Neuron (in vitro differentiated cells): ENCODE results near the gene NAALADL2.
"Not testable (repeated sequence)": the region's sequence is repeated elsewhere in the genome, so short reads cannot be mapped to it uniquely, and the experiment has no call there.

Experiments used
- H2AFZ ChIP-seq: one replicate; pipeline ENCODE4 v1.6.1; 2013; ENCODE audit warnings: low read depth, mild to moderate bottlenecking, inconsistent platforms, low read length, moderate library complexity
- H3K27me3 ChIP-seq: one replicate; pipeline ENCODE4 v1.6.1; 2013; ENCODE audit warnings: low read length; ENCODE audit not compliant: insufficient read depth
- H3K36me3 ChIP-seq: one replicate; pipeline ENCODE4 v1.6.1; 2013; ENCODE audit warnings: low read length; ENCODE audit not compliant: insufficient read depth
- H3K4me1 ChIP-seq: one replicate; pipeline ENCODE4 v1.6.1; 2013; ENCODE audit warnings: low read length; ENCODE audit not compliant: insufficient read depth
- H3K4me3 ChIP-seq: 2 replicates; pipeline ENCODE4 v1.5.1; 2013; ENCODE audit warnings: mild to moderate bottlenecking, low read length, moderate library complexity
- H3K9me3 ChIP-seq: one replicate; pipeline ENCODE4 v1.6.1; 2013; ENCODE audit warnings: low read length

NAALADL2 gene

GRCh38 chr3:175456466-175456865 lies 597.3 kb downstream of the NAALADL2 start:
- no peaks in the 10 kb centered on the region for H3K27me3 ChIP-seq
- H3K36me3 ChIP-seq, result no peaks in the 10 kb centered on the region
- H2AFZ ChIP-seq, result no peak overlapping the region
- peaks cover 1% of the 10 kb centered on the region for H3K9me3 ChIP-seq
- no peak overlapping the region for H3K4me3 ChIP-seq
- no peaks in the 10 kb centered on the region for H3K4me1 ChIP-seq

DNA sequence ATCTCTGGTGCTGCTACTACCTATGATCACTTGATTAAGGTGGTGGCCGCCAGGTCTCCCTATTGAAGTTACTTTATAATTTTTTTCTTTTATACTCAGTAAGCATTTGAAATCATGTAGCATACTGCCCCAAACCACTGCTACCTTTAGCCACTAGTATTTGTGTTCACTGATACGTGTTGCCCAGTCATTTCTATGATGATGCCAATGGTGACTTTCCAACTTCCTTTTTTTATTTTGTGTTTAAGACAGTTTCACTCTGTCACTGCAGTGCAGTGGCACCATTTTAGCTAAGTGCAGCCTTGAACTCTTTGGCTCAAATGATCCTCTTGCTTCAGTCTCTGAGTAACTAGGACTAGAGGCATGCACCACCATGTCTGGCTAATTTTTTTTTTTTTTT lies 598.2 kb downstream of the NAALADL2 start:
- peaks cover 1% of the 10 kb centered on the region for H3K9me3 ChIP-seq
- no peaks in the 10 kb centered on the region for H3K27me3 ChIP-seq
- no peak overlapping the region for H3K4me3 ChIP-seq
- H2AFZ ChIP-seq, result no peak overlapping the region
- no peaks in the 10 kb centered on the region for H3K36me3 ChIP-seq
- H3K4me1 ChIP-seq, result no peaks in the 10 kb centered on the region

- H3K4me1 ChIP-seq, H2AFZ ChIP-seq, H3K4me3 ChIP-seq, H3K36me3 ChIP-seq, H3K27me3 ChIP-seq, H3K9me3 ChIP-seq: not testable (repeated sequence)
Measured at GRCh38 chr3:175460849-175461399, 601.8 kb downstream of the NAALADL2 start.

- H3K9me3 ChIP-seq, result peaks cover 1% of the 10 kb centered on the region
- H3K27me3 ChIP-seq, result no peaks in the 10 kb centered on the region
- no peak overlapping the region for H2AFZ ChIP-seq
- no peak overlapping the region for H3K4me3 ChIP-seq
- H3K36me3 ChIP-seq, result no peaks in the 10 kb centered on the region
- H3K4me1 ChIP-seq, result no peaks in the 10 kb centered on the region
Measured at GRCh38 chr3:175464362-175464761, 605.2 kb downstream of the NAALADL2 start.

DNA sequence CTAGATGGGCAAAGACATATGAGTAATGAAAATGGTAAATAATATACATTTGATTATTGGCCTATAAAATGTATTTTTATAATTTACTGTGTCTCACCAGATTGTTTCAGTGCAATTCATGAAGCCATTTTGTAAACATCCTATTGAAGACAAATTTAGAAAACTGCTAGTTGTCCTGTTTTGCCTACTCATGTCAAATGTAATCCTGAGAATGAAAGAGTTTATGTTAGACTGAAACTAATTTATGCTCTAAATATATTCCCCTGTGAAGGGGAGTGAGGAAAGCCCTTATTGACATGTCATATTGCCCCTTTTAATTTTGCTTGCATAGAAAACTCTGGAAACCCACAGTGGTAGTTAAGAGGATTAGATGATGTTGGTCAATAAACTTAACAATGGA lies 610.0 kb downstream of the NAALADL2 start:
- no peak overlapping the region for H2AFZ ChIP-seq
- H3K27me3 ChIP-seq, result no peaks in the 10 kb centered on the region
- no peaks in the 10 kb centered on the region for H3K9me3 ChIP-seq
- no peak overlapping the region for H3K4me3 ChIP-seq
- no peaks in the 10 kb centered on the region for H3K4me1 ChIP-seq
- no peaks in the 10 kb centered on the region for H3K36me3 ChIP-seq

GRCh38 chr3:175475765-175476164 lies 616.6 kb downstream of the NAALADL2 start:
- no peaks in the 10 kb centered on the region for H3K4me1 ChIP-seq
- no peaks in the 10 kb centered on the region for H3K9me3 ChIP-seq
- no peaks in the 10 kb centered on the region for H3K27me3 ChIP-seq
- H2AFZ ChIP-seq, result no peak overlapping the region
- H3K4me3 ChIP-seq, result no peak overlapping the region
- H3K36me3 ChIP-seq, result no peaks in the 10 kb centered on the region

DNA sequence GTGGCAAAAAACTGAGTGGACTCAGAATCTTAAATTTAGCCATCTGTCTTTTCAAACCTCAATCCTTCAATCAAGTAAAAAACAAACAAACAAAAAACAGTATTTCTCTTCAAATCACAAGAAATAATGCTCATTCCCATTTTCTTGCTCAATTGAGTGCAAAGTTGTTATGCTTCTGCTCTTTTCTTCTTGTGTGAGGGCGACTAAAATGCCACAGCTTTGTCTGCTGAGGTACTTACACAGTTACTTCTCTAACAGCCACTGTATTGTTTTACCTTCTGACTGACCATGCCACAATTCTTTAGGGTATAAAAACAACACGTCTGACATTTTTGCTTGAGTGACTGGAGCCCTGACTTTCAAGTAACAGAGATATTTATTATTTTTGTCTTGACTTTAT lies 617.4 kb downstream of the NAALADL2 start:
- H3K4me1 ChIP-seq, result no peaks in the 10 kb centered on the region
- H3K4me3 ChIP-seq, result no peak overlapping the region
- H3K9me3 ChIP-seq, result no peaks in the 10 kb centered on the region
- no peaks in the 10 kb centered on the region for H3K36me3 ChIP-seq
- H2AFZ ChIP-seq, result no peak overlapping the region
- H3K27me3 ChIP-seq, result no peaks in the 10 kb centered on the region

- H2AFZ ChIP-seq, result no peak overlapping the region
- no peaks in the 10 kb centered on the region for H3K9me3 ChIP-seq
- no peaks in the 10 kb centered on the region for H3K36me3 ChIP-seq
- H3K4me3 ChIP-seq, result no peak overlapping the region
- H3K27me3 ChIP-seq, result no peaks in the 10 kb centered on the region
- H3K4me1 ChIP-seq, result no peaks in the 10 kb centered on the region
Measured at GRCh38 chr3:175477651-175478224, 618.6 kb downstream of the NAALADL2 start.

- Histone ChIP-seq H3K9me3 (no peaks in the 10 kb centered on the region), H3K4me3 (no peak overlapping the region), H2AFZ (no peak overlapping the region), H3K36me3 (no peaks in the 10 kb centered on the region), H3K4me1 (no peaks in the 10 kb centered on the region), H3K27me3 (no peaks in the 10 kb centered on the region)
Measured at GRCh38 chr3:175478301-175478700, 619.2 kb downstream of the NAALADL2 start.

DNA sequence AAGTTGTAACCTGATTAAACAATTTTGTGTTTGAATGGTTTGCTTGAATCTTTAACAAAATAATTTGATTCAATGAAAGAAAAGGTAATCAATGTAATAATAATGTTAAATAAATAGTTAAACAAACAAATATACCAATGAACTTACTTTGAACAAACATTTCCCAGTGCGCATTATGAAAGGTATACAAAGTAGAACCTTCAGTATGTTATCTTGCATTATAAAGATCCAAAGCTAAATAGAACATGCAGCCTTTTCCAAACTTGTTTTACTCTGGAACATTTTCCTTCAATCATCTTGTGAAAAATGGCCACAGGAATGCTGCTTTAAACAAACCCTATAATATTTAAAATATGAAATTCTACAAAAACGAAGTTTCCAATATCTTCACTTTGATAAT lies 620.0 kb downstream of the NAALADL2 start:
- no peaks in the 10 kb centered on the region for H3K36me3 ChIP-seq
- no peak overlapping the region for H3K4me3 ChIP-seq
- H3K9me3 ChIP-seq, result no peaks in the 10 kb centered on the region
- no peaks in the 10 kb centered on the region for H3K4me1 ChIP-seq
- H2AFZ ChIP-seq, result no peak overlapping the region
- H3K27me3 ChIP-seq, result no peaks in the 10 kb centered on the region

- Histone ChIP-seq H3K27me3 (no peaks in the 10 kb centered on the region), H3K9me3 (no peaks in the 10 kb centered on the region), H3K36me3 (no peaks in the 10 kb centered on the region), H3K4me3 (no peak overlapping the region), H3K4me1 (no peaks in the 10 kb centered on the region), H2AFZ (no peak overlapping the region)
Measured at GRCh38 chr3:175479800-175480199, 620.7 kb downstream of the NAALADL2 start.

DNA sequence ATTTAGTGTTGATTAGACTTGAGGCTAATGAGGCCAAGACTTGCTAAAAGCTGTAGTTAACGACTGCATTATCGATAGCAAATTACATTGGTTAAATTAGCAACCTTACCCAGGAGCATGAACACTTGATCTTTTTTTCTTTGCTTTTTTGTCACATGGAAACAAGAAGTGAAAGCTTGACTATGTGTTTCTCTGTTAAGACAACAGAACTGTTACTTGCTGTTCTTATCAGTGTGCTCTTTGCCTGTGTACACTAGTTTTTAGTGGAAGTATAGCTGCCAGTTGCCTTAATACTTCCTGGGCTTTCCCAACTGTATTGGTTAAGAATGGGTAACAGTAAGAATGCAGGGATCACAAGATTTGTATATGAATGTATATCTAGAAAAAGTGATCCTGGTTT lies 625.5 kb downstream of the NAALADL2 start:
- H2AFZ ChIP-seq, result no peak overlapping the region
- no peaks in the 10 kb centered on the region for H3K27me3 ChIP-seq
- no peaks in the 10 kb centered on the region for H3K36me3 ChIP-seq
- no peak overlapping the region for H3K4me3 ChIP-seq
- no peaks in the 10 kb centered on the region for H3K9me3 ChIP-seq
- no peaks in the 10 kb centered on the region for H3K4me1 ChIP-seq

DNA sequence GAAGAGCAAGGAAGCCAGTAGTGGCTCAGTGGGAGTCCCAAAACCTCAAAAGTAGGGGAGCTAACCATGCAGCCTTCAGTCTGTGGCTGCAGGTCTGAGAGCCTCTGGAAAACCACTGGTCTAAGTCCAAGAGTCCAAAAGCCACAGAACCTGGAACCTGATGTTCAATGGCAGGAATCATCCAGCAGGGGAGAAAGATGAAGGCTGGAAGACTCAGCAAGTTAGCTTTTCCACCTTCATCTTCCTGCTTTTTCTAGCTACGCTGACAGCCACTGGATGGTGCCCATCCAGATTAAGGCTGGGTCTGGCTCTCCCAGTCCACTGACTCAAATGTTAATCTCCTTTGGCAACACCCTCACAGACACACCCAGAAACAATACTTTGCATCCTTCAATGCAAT lies 626.3 kb downstream of the NAALADL2 start:
- H3K4me3 ChIP-seq, result no peak overlapping the region
- no peaks in the 10 kb centered on the region for H3K27me3 ChIP-seq
- no peaks in the 10 kb centered on the region for H3K36me3 ChIP-seq
- H2AFZ ChIP-seq, result no peak overlapping the region
- H3K4me1 ChIP-seq, result no peaks in the 10 kb centered on the region
- no peaks in the 10 kb centered on the region for H3K9me3 ChIP-seq

GRCh38 chr3:175486255-175486654 lies 627.1 kb downstream of the NAALADL2 start:
- no peak overlapping the region for H2AFZ ChIP-seq
- no peaks in the 10 kb centered on the region for H3K9me3 ChIP-seq

More at GRCh38 chr3:175486255-175486654, 627.1 kb downstream of the NAALADL2 start:
- Histone ChIP-seq H3K4me3 (no peak overlapping the region), H3K27me3 (no peaks in the 10 kb centered on the region), H3K36me3 (no peaks in the 10 kb centered on the region), H3K4me1 (no peaks in the 10 kb centered on the region)
